GM12874 (cell line): ENCODE results near the gene VWA1.

Experiments
- CTCF ChIP-seq: IDR thresholded peaks from 2 replicates; pipeline ENCODE4 v1.5.1; 2011; ENCODE audit warnings: low read depth, mild to moderate bottlenecking, control low read depth, low read length, moderate library complexity; ENCODE audit not compliant: insufficient read depth

The VWA1 gene

GRCh38 chr1:1451696-1452364 is 16.3 kb downstream of the VWA1 start:
- no peak for TF ChIP-seq CTCF

GRCh38 chr1:1452882-1453281 is 17.4 kb downstream of the VWA1 start:
- no peak for TF ChIP-seq CTCF

GRCh38 chr1:1455366-1455884 is 19.9 kb downstream of the VWA1 start:
- no peak for TF ChIP-seq CTCF

- no peak for TF ChIP-seq CTCF
These were observed 25.1 kb downstream of the VWA1 start for GRCh38 chr1:1460540-1461130.

GRCh38 chr1:1461721-1462317 is 26.3 kb downstream of the VWA1 start:
- no peak for TF ChIP-seq CTCF

DNA sequence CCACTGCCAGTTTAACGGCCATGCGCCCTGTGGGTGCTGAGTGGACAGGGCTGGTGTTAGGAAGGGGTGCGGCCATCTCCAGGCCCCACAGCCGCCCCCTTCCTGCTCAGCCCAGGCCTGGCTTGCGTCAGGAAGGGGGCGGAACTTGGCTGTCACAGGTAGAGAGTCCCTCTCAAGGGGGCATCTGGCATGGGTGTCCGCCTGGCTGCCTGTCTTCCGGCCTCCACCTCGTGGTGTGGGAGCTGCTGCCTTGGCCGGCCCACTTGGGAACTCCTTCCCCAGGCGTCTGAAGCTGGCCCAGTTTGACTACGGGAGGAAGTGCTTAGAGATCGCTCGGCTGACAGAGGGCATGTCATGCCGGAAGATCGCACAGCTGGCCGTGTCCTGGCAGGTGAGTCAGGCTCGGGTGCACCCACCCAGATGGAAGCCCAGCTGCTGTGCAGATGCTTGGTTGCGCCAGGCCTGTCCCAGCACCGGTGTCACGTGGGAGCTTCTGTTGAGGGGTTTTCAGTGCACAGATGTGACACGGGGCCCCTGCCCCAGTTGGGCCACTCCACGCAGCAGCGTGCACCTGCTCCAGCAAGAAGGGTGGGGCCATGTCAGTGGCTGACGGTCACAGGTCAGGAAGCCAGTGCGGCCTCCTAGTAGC is 27.0 kb downstream of the VWA1 start:
- TF ChIP-seq CTCF: no peak

- no peak for TF ChIP-seq CTCF
These were observed 27.8 kb downstream of the VWA1 start for GRCh38 chr1:1463312-1463711.
